Measurements from ENCODE around the gene PTBP1.

GRCh38 chr19:752652-753517 is 44.4 kb upstream of the PTBP1 start:
- TF ChIP-seq, protein P1, sequence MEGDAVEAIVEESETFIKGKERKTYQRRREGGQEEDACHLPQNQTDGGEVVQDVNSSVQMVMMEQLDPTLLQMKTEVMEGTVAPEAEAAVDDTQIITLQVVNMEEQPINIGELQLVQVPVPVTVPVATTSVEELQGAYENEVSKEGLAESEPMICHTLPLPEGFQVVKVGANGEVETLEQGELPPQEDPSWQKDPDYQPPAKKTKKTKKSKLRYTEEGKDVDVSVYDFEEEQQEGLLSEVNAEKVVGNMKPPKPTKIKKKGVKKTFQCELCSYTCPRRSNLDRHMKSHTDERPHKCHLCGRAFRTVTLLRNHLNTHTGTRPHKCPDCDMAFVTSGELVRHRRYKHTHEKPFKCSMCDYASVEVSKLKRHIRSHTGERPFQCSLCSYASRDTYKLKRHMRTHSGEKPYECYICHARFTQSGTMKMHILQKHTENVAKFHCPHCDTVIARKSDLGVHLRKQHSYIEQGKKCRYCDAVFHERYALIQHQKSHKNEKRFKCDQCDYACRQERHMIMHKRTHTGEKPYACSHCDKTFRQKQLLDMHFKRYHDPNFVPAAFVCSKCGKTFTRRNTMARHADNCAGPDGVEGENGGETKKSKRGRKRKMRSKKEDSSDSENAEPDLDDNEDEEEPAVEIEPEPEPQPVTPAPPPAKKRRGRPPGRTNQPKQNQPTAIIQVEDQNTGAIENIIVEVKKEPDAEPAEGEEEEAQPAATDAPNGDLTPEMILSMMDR (conservative IDR thresholded peaks at IDR 0.05 in 1 of 2, IDR thresholded peaks at IDR 0.05 in 1 of 2; ENCODE audit: low read depth in 1 of 2, low read length in 2 of 2), result no peak
- no peak for TF ChIP-seq EZH2 (IDR thresholded peaks at IDR 0.05; ENCODE audit: low read length, missing control alignments)

All from fibroblast of lung (primary cell).